Measurements from ENCODE around the gene MACROH2A1. TPM values are rescaled to one million over a fixed set of nuclear protein-coding genes. Genes with fewer than 3 reads are reported as not detected.

Gene MACROH2A1
- polyA plus RNA-seq, 2 of the 4 experiments (the other 2 are of a cell fraction): 158 to 172 TPM

- TF ChIP-seq RCOR1 (IDR thresholded peaks at IDR 0.05; ENCODE audit: low read depth, low read length) (no peak), HEYL (CRISPR knock-in tag; IDR thresholded peaks at IDR 0.05) (no peak), NR3C1 (IDR thresholded peaks at IDR 0.05) (no peak), TP53 (CRISPR knock-in tag; IDR thresholded peaks at IDR 0.05) (no peak), CHD4 (IDR thresholded peaks at IDR 0.05; ENCODE audit: borderline replicate concordance) (no peak), ZFP36 (IDR thresholded peaks at IDR 0.05; ENCODE audit: borderline replicate concordance, partially characterized antibody) (no peak), JUNB (IDR thresholded peaks at IDR 0.05) (0 out of 2 replicates have a peak, but pooled peaks have one; percentile 44), FOSL2 (IDR thresholded peaks at IDR 0.05) (peak; percentile 50; the same call in 1 of the 2 replicates), FOSL2 (CRISPR knock-in tag; IDR thresholded peaks at IDR 0.05) (peak; percentile 49; the same call in 1 of the 2 replicates)
Observed at GRCh38 chr5:135308752-135309151, 90.3 kb downstream of the MACROH2A1 start (continued).

GRCh38 chr5:135308245-135308644 lies 90.8 kb downstream of the MACROH2A1 start:
- H3K4me2 ChIP-seq: peak overlapping the region; percentile 73
- H3K4me1 ChIP-seq: peaks cover 39% of the 10 kb centered on the region
- ChIA-PET CTCF (interaction anchor here (1.2 kb wide), 1 partner anchor 24 kb away, joined by 5 read pairs; no protein-coding TSS in a partner anchor), POLR2A (interaction anchor here (1.3 to 1.4 kb wide), 2 partner anchors 61 to 62 kb away, joined by 3 read pairs; no protein-coding TSS in a partner anchor)
- DNase-seq (ENCODE audit: low read depth in 1 of 2, low spot score in 1 of 2): no peak
- TF ChIP-seq RAD21 (conservative IDR thresholded peaks at IDR 0.05 in 1 of 2, IDR thresholded peaks at IDR 0.05 in 1 of 2) (no peak), CHD4 (IDR thresholded peaks at IDR 0.05; ENCODE audit: borderline replicate concordance) (peak; percentile 25; the same call in 1 of the 2 replicates), FOSL2 (IDR thresholded peaks at IDR 0.05) (no peak), FOSL2 (CRISPR knock-in tag; IDR thresholded peaks at IDR 0.05) (peak; percentile 19; the same call in 1 of the 2 replicates)
- no peaks in the 10 kb centered on the region for H3K9me3 ChIP-seq
- peak; percentile 45; a peak in 5 of 6 replicates for ATAC-seq
- H3K27ac ChIP-seq: peak overlapping the region; percentile 71 to 83
- H3K4me3 ChIP-seq: no peak overlapping the region
- no peak for FAIRE-seq
- WGBS (ENCODE audit: missing lambda C conversion rate): 66% methylated on average over 7 of the region's 7 CpGs

- Histone ChIP-seq H3K4me2 (no peak overlapping the region), H3K4me3 (no peak overlapping the region), H3K9me3 (no peaks in the 10 kb centered on the region), H3K4me1 (peaks cover 39% of the 10 kb centered on the region), H3K27ac (peak overlapping the region; percentile 71 to 83)
- ATAC-seq (no peak), DNase-seq (ENCODE audit: low read depth in 1 of 2, low spot score in 1 of 2) (no peak), FAIRE-seq (no peak)
- no peak for TF ChIP-seq HES2 (IDR thresholded peaks at IDR 0.05)
- no peak for TF ChIP-seq TP53 (CRISPR knock-in tag; IDR thresholded peaks at IDR 0.05)
- no peak for TF ChIP-seq RFX5 (IDR thresholded peaks at IDR 0.05)
- no peak for TF ChIP-seq RARB (CRISPR knock-in tag; IDR thresholded peaks at IDR 0.05)
- no peak for TF ChIP-seq BHLHE40 (IDR thresholded peaks at IDR 0.05; ENCODE audit: low read depth, low read length)
- no peak for TF ChIP-seq GATA3 (IDR thresholded peaks at IDR 0.05; ENCODE audit: borderline replicate concordance)
- TF ChIP-seq ELK1 (IDR thresholded peaks at IDR 0.05; ENCODE audit: low read depth, low read length): no peak
- TF ChIP-seq TFCP2L1 (CRISPR knock-in tag; IDR thresholded peaks at IDR 0.05): no peak
- no peak for TF ChIP-seq CBX8 (IDR thresholded peaks at IDR 0.05)
- no peak for TF ChIP-seq NFE2L2 (conservative IDR thresholded peaks at IDR 0.05; ENCODE audit: low read length)
- TF ChIP-seq RCOR1 (IDR thresholded peaks at IDR 0.05; ENCODE audit: low read depth, low read length): no peak
- TF ChIP-seq SMC3 (IDR thresholded peaks at IDR 0.05): no peak
- TF ChIP-seq MAFK (IDR thresholded peaks at IDR 0.05; ENCODE audit: partially characterized antibody): no peak
- TF ChIP-seq CHD2 (IDR thresholded peaks at IDR 0.05; ENCODE audit: low read length, partially characterized antibody): no peak
- ChIA-PET POLR2A (no interaction called here), CTCF (no interaction called here)
- 89% methylated on average over 23 of the region's 23 CpGs for WGBS (ENCODE audit: missing lambda C conversion rate)
Observed at GRCh38 chr5:135307143-135307903, 91.7 kb downstream of the MACROH2A1 start.
